Measurements from ENCODE around the gene NOP53.

Gene NOP53

GRCh38 chr19:47752440-47753211 is 7.3 kb downstream of the NOP53 start:
- Histone ChIP-seq H3K79me1 (replicated peaks; ENCODE audit: low read length, poor library complexity, severe bottlenecking) (peaks cover 57% of the 10 kb centered on the region), H2BK15ac (ENCODE audit: low read depth, poor library complexity, severe bottlenecking) (no peak overlapping the region), H4K8ac (ENCODE audit: low read length) (no peak overlapping the region), H2BK5ac (ENCODE audit: low read depth, low read length, poor library complexity, severe bottlenecking) (no peak overlapping the region), H2BK12ac (ENCODE audit: low read length in 2 of 2) (no peak overlapping the region), H2AFZ (ENCODE audit: low read depth, low read length) (no peak overlapping the region), H2AK5ac (ENCODE audit: low read length, severe bottlenecking) (no peak overlapping the region), H3K27me3 (ENCODE audit: control insufficient read depth in 1 of 2, insufficient read depth in 1 of 2, low read length in 2 of 2) (no peaks in the 10 kb centered on the region), H3K23ac (ENCODE audit: low read length in 2 of 2) (no peak overlapping the region), H3K18ac (ENCODE audit: low read depth in 1 of 2, low read length in 2 of 2) (no peak overlapping the region), H2BK120ac (ENCODE audit: low read depth, low read length) (no peak overlapping the region), H3K4me2 (ENCODE audit: low read length, poor library complexity, severe bottlenecking) (no peak overlapping the region), H3K9me3 (ENCODE audit: control insufficient read depth, low read length) (no peaks in the 10 kb centered on the region), H3K4me1 (ENCODE audit: control insufficient read depth, insufficient read depth, low read depth, low read length) (peaks cover 2% of the 10 kb centered on the region), H3K9ac (ENCODE audit: low read length) (no peak overlapping the region), H3K27ac (ENCODE audit: low read length, poor library complexity, severe bottlenecking) (no peak overlapping the region), H3K4me3 (ENCODE audit: insufficient read depth in 1 of 2, low read depth in 1 of 2, low read length in 2 of 2) (no peak overlapping the region), H3K4ac (ENCODE audit: low read depth in 1 of 2, low read length in 2 of 2) (no peak overlapping the region), H3K36me3 (ENCODE audit: control insufficient read depth in 1 of 2, insufficient read depth in 2 of 2, low read depth in 1 of 2, low read length in 2 of 2) (peaks cover 90 to 98% of the 10 kb centered on the region in 2 experiments), H3K14ac (ENCODE audit: low read length in 2 of 2) (no peak overlapping the region), H4K91ac (ENCODE audit: low read length) (no peak overlapping the region)
- no peak for DNase-seq
- WGBS: 93% methylated on average over 27 of the region's 27 CpGs

GRCh38 chr19:47754206-47755064 is 9.1 kb downstream of the NOP53 start:
- Histone ChIP-seq H3K14ac (ENCODE audit: low read length in 2 of 2) (no peak overlapping the region), H2BK12ac (ENCODE audit: low read length in 2 of 2) (no peak overlapping the region)

DNA sequence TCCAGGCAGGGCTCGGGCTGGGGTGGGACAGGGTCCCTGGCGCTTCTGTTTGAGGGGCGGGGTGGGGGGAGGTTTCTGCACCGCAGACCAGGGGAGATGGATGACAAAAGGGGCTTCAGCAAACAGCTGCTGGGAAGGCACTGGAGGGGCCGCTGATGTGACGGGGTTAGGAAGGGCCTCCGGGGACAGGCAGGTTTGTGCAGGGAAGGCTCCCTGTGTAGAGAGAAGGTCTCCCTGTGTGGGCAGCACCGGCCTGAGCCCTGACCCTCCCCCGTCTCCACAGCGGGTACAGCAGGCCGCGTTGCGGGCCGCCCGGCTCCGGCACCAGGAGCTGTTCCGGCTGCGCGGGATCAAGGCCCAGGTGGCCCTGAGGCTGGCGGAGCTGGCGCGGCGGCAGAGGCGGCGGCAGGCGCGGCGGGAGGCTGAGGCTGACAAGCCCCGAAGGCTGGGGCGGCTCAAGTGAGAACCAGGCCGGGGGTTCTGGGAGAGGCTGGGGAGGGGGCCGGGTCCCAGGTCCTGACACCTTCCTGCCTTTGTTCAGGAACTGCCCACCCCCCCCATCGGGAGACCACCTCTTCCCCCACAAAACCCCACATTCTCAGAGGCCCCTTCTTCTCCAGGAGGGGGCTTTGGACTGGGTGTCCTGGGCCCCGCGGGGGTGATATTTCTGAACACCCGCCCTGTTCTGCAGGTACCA is 9.9 kb downstream of the NOP53 start:
- Histone ChIP-seq H2AK5ac (ENCODE audit: low read length, severe bottlenecking) (no peak overlapping the region), H3K9ac (ENCODE audit: low read length) (no peak overlapping the region), H3K4me2 (ENCODE audit: low read length, poor library complexity, severe bottlenecking) (no peak overlapping the region), H3K4me1 (ENCODE audit: control insufficient read depth, insufficient read depth, low read depth, low read length) (no peaks in the 10 kb centered on the region), H3K79me1 (replicated peaks; ENCODE audit: low read length, poor library complexity, severe bottlenecking) (peaks cover 41% of the 10 kb centered on the region), H3K9me3 (ENCODE audit: control insufficient read depth, low read length) (no peaks in the 10 kb centered on the region), H3K27me3 (ENCODE audit: control insufficient read depth in 1 of 2, insufficient read depth in 1 of 2, low read length in 2 of 2) (no peaks in the 10 kb centered on the region), H3K36me3 (ENCODE audit: control insufficient read depth in 1 of 2, insufficient read depth in 2 of 2, low read depth in 1 of 2, low read length in 2 of 2) (peaks cover 84 to 88% of the 10 kb centered on the region in 2 experiments), H3K14ac (ENCODE audit: low read length in 2 of 2) (no peak overlapping the region), H2BK5ac (ENCODE audit: low read depth, low read length, poor library complexity, severe bottlenecking) (no peak overlapping the region), H3K4me3 (ENCODE audit: insufficient read depth in 1 of 2, low read depth in 1 of 2, low read length in 2 of 2) (no peak overlapping the region), H2BK12ac (ENCODE audit: low read length in 2 of 2) (no peak overlapping the region), H3K27ac (ENCODE audit: low read length, poor library complexity, severe bottlenecking) (no peak overlapping the region), H2BK120ac (ENCODE audit: low read depth, low read length) (no peak overlapping the region), H3K23ac (ENCODE audit: low read length in 2 of 2) (no peak overlapping the region), H2BK15ac (ENCODE audit: low read depth, poor library complexity, severe bottlenecking) (no peak overlapping the region), H4K91ac (ENCODE audit: low read length) (no peak overlapping the region), H2AFZ (ENCODE audit: low read depth, low read length) (no peak overlapping the region), H3K4ac (ENCODE audit: low read depth in 1 of 2, low read length in 2 of 2) (no peak overlapping the region), H3K18ac (ENCODE audit: low read depth in 1 of 2, low read length in 2 of 2) (no peak overlapping the region), H4K8ac (ENCODE audit: low read length) (no peak overlapping the region)
- DNase-seq: no peak
- 95% methylated on average over 28 of the region's 36 CpGs for WGBS

More at GRCh38 chr19:47754206-47755064, 9.1 kb downstream of the NOP53 start:
- Histone ChIP-seq H3K4me3 (ENCODE audit: insufficient read depth in 1 of 2, low read depth in 1 of 2, low read length in 2 of 2) (no peak overlapping the region), H3K27ac (ENCODE audit: low read length, poor library complexity, severe bottlenecking) (no peak overlapping the region), H3K4me1 (ENCODE audit: control insufficient read depth, insufficient read depth, low read depth, low read length) (peaks cover 2% of the 10 kb centered on the region), H3K9me3 (ENCODE audit: control insufficient read depth, low read length) (no peaks in the 10 kb centered on the region), H3K79me1 (replicated peaks; ENCODE audit: low read length, poor library complexity, severe bottlenecking) (peaks cover 49% of the 10 kb centered on the region), H2AFZ (ENCODE audit: low read depth, low read length) (no peak overlapping the region), H3K4me2 (ENCODE audit: low read length, poor library complexity, severe bottlenecking) (no peak overlapping the region), H3K9ac (ENCODE audit: low read length) (no peak overlapping the region), H2BK15ac (ENCODE audit: low read depth, poor library complexity, severe bottlenecking) (no peak overlapping the region), H3K4ac (ENCODE audit: low read depth in 1 of 2, low read length in 2 of 2) (no peak overlapping the region), H3K27me3 (ENCODE audit: control insufficient read depth in 1 of 2, insufficient read depth in 1 of 2, low read length in 2 of 2) (no peaks in the 10 kb centered on the region), H3K36me3 (ENCODE audit: control insufficient read depth in 1 of 2, insufficient read depth in 2 of 2, low read depth in 1 of 2, low read length in 2 of 2) (peaks cover 91 to 95% of the 10 kb centered on the region in 2 experiments), H4K8ac (ENCODE audit: low read length) (no peak overlapping the region), H2BK120ac (ENCODE audit: low read depth, low read length) (no peak overlapping the region), H2BK5ac (ENCODE audit: low read depth, low read length, poor library complexity, severe bottlenecking) (no peak overlapping the region), H4K91ac (ENCODE audit: low read length) (no peak overlapping the region), H2AK5ac (ENCODE audit: low read length, severe bottlenecking) (no peak overlapping the region), H3K18ac (ENCODE audit: low read depth in 1 of 2, low read length in 2 of 2) (no peak overlapping the region), H3K23ac (ENCODE audit: low read length in 2 of 2) (no peak overlapping the region)
- DNase-seq: no peak
- 95% methylated on average over 16 of the region's 37 CpGs for WGBS
